HG03095 (cell line): ENCODE results near the gene NT5C3B.
"Not testable (repeated sequence)": the region's sequence is repeated elsewhere in the genome, so short reads cannot be mapped to it uniquely, and the experiment has no call there.

Source experiments
- ATAC-seq: cut with Tn5 transposase; IDR thresholded peaks from one replicate; pipeline ENCODE4 v1.9.1; 2021; ENCODE audit warnings: moderate library complexity; ENCODE audit not compliant: unreplicated experiment

NT5C3B gene

DNA sequence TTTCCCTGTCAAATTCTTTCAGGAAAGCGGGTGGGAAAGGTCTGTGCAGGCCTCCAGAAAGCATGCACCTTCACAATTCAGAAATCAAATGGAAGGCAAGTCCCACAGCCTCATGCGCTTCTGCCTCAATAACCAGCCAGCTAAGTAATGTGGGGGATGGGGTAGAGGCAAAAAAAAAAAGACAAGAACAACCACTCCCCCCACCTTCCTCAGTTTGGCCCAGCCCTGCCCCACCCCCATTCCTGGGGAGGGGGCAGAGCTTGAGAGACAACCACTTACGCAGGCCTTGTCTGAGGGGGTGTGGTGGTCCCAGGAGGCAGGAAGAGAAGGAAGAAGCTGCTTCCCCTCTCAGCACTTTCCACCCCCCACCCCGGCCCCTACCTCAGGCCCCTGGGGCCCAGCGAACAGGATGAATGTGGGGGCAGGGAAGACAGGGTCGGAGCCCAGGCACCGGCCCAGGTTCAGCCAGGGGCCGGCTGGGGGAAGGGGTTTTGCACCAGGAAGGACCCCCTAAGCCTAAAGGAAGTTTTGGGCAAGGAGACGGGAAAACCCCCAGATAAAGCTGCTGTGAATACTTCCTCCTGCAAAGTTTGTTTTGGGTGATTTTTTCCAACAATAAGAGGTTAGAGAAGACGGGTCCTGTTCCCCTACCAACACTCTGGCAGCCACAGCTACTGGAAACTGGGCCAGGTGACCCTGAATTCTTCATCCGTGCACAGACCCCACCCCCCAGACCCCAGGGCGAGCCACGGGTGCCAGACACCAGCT lies 50.8 kb downstream of the NT5C3B start:
- ATAC-seq: no peak

GRCh38 chr17:41784207-41784744 lies 51.8 kb downstream of the NT5C3B start:
- ATAC-seq: no peak

- ATAC-seq: no peak
Observed at GRCh38 chr17:41782142-41782541, 53.9 kb downstream of the NT5C3B start.

GRCh38 chr17:41781404-41782110 lies 54.5 kb downstream of the NT5C3B start:
- no peak for ATAC-seq

GRCh38 chr17:41779954-41780353 lies 56.1 kb downstream of the NT5C3B start:
- no peak for ATAC-seq

- ATAC-seq: no peak
Observed at GRCh38 chr17:41777574-41778188, 58.4 kb downstream of the NT5C3B start.

DNA sequence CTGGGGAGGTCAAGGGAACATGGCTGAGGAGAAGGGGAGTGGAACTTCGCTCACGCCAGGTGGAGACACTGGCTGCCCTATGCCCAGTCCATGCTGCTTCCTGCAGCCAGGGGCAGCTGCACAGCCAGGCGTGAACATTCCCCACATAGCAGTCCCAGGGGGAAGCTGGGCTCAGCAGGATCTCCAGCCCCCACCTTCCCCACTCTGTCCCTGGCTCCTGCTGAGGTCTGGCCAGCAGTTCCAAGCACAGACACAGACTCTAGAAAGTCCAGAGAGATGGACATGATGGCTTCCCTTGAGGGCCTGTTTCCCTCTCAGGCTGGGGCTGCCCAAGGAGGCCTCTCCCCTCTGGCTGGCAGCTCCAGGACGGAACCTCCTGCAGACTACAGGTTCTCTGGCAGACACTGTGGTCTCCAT lies 58.9 kb downstream of the NT5C3B start:
- ATAC-seq: no peak

GRCh38 chr17:41776262-41776900 lies 59.7 kb downstream of the NT5C3B start:
- ATAC-seq: not testable (repeated sequence)

GRCh38 chr17:41775394-41776226 lies 60.4 kb downstream of the NT5C3B start:
- ATAC-seq: no peak
